ENCODE results near the gene GRIPAP1. TPM values are rescaled to one million over a fixed set of nuclear protein-coding genes. Genes with fewer than 3 reads are reported as not detected.

Gene GRIPAP1
- total RNA-seq, 1 donor from 2014 or later = 29.9 TPM

DNA sequence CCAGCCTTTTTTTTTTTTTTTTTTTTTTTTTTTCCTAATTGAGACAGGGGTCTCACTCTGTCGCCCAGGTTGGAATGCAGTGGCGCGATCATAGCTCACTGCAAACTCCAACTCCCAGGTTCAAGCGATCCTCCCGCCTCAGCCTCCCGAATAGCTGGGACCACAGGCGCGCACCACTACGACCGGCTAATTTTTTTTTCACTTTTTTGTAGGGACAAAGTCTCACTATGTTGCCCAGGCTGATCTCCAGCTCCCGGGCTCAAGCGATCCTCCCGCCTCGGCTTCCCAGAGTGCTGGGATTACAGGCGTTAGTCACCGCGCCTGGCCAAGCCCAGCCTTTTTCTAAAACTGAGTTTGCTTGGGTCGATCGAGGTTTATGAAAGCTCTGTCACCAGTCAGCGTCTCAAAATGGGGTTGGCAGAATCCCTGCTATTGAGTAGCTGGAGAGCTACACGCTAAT lies 43.4 kb downstream of the GRIPAP1 start:
- DNase-seq = no peak

GRCh38 chrX:48957827-48958634 lies 44.0 kb downstream of the GRIPAP1 start:
- peak; percentile 90 for DNase-seq

GRCh38 chrX:48957477-48957826 lies 44.6 kb downstream of the GRIPAP1 start, which contains the start of gene OTUD5:
Gene OTUD5, minus strand, starts transcription at chrX:48957607. Its CDS starts 37 bp downstream, at chrX:48957570.
- no peak for DNase-seq

- no peak for DNase-seq
Measured at GRCh38 chrX:48956728-48957414, 45.2 kb downstream of the GRIPAP1 start.

DNA sequence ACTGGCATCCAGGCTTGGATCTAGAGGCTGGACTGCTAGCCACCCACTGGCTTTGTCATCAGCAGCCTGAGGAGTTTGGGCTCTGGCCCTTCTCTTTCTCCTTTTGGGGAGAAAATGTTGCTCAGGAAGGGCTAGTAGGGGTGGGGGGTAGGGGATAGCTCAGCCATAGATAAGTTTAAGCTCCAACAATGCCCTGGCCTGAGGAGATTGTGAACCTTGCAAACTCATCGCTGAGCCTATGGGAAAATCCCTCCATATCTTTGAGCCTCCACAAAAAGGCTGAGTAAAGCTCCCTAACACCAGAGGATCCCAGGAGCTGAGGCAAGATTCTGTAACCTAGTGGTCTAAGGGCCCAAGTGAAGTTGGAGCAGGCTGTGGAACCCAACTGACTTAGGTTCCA lies 53.5 kb downstream of the GRIPAP1 start:
- no peak for DNase-seq

DNA sequence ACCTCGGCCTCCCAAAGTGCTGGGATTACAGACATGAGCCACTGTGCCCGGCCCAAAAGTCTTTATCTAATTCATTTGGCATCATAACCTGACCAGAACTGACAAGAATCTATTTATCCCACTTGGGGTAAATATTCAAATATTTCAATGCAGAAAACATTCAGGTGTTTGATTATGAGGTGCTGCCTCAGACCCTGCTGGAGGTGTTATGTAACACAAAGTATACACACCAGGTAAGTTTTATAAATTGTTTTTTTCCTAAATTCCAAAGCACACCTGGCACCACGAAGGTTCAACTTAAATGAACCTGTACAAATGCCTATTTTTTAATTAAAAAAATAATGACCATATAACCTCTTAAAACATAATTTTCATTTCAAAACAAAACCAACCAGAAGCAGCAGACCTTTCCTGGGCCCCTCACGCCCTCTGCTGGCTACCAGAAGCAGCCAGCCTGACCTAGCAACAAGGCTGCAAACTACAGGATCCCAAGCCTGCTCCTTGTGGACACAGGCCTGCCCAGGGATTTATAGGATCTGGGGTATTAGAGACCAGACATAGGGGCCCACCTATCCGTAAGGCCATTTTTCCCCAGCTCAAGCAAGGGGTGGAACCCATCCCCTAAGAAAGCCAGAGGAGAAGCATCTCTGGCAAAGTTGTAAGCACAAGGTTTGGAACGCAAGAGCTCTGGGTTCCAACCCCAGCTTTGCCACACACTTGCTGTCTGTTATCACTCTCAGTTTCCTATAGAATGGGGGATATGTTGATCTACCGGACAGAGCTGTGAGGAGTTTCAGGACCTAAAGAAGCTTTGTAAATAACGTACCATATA lies 56.3 kb downstream of the GRIPAP1 start:
- no peak for DNase-seq

- DNase-seq = no peak
Measured at GRCh38 chrX:48942895-48943294, 59.2 kb downstream of the GRIPAP1 start.

GRCh38 chrX:48940404-48940955 lies 61.6 kb downstream of the GRIPAP1 start:
- DNase-seq = no peak

DNA sequence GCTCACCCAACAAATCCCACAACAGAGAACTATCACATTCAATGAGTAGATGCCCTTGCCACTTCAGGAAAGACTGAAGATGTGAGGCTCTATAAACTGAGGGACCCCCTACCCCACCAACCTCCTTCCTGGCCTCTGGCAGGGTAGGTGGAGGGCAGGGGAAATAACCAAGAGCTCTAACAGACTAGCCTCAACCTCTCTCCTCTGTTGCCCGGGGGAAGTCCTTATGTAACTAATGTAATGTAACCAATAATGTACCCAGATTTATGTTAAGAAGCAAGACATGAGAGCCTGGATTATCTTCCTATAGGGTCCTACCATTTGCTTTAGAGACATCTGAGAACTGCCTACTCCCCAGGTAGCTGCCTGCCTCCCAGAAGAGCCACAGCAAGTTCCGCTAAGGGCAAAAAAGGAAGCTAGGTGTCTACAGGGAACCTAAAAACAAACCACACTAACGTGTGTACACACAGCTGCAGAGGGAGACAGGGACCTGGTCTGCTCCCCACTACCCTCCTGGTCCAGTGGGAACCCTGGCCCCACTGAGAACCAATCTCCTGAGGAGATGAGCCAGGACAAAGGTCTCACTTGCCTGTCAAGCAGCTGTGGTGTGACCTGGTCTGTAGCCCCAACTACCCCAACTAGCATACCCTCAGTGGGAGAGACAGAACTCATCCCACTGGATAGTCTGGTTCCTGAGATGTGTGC lies 62.4 kb downstream of the GRIPAP1 start:
- DNase-seq = no peak

GRCh38 chrX:48938721-48939425 lies 63.2 kb downstream of the GRIPAP1 start:
- DNase-seq = no peak

GRCh38 chrX:48937054-48937907 lies 64.8 kb downstream of the GRIPAP1 start:
- DNase-seq = no peak

GRCh38 chrX:48936429-48937053 lies 65.5 kb downstream of the GRIPAP1 start:
- DNase-seq = no peak

- DNase-seq = no peak
Measured at GRCh38 chrX:48935301-48935670, 66.8 kb downstream of the GRIPAP1 start.

DNA sequence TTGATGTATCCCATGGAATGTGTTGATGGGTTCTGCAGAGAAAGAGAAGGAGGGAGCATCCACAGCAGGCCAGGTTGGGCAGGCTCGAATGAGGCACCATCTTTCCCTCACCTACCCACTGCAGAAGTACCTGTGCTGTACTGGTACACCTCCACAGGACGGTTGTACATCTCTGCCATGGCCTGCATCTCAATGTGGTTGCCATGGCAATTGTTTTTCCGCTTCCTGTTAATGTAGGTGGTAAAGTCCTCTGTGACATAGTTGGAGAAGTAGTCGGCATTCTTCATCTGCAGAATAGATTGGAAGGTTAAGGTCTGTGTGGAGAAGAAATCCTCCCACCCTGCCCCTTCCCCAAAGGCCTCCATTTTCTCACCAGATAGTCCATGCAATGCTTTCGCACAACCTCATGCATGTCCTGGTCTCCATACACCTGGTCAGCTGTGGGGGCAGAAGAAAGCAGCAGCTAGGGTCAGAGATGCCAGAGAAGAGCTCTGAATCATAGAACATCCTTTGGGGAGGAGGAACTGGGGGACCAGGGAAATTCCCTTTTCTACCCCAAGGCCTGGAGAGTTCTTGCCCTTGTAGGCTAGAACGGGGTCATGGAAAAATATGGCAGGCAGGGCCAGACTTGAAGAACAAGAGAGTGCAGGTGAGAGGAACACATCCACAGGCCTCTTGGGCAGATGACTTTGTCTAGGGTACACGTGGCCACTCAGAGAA lies 67.3 kb downstream of the GRIPAP1 start:
- DNase-seq = no peak

DNA sequence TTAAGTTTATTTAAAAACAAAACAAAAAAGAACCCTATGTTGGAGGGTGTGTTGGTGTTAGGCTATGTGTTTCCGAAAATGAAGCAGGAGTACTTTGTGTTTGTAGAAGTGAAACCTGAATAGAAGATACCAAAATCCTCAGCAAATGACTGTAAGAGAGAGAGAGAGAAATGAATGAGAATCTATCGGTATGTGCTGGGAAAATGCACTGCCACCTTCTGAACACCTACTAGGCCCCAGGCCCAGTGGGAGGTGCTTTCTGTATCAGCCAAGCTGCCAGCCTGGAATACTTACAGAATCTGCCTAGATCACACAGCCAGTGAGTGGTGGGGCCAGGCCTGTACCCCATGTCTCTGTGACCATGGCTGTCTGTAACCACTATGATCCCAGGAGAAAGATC lies 68.3 kb downstream of the GRIPAP1 start:
- DNase-seq = no peak

DNA sequence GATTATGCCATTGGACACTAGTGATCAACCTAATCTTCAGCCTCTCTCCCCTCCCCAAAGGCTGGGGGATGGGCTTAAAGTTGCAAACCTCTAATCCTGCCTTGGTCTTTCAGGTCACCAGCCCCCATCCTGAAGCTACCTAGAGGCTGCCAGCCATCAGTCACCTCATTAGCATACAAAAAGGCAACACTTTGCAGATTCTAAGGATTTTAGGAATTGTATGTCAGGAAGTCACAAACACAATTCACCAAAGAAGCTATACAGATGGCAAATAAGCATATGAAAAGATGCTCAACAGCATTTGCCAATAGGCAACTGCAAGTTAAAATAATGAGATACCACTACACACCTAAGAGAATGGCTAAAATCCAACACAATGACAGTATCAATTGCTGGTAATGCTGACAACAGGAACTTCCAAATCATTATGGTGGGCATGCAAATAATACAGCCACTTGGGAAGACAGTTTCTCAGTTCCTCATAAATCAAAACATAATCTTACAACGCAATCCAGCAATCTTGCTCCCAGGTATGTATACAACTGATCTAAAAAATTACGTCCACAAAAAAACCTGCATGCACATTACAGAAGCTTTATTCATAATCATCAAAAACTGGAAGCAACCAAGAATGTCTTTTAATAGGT lies 74.2 kb downstream of the GRIPAP1 start:
- no peak for DNase-seq

GRCh38 chrX:48927123-48927522 lies 74.9 kb downstream of the GRIPAP1 start:
- DNase-seq = no peak

- no peak for DNase-seq
Measured at GRCh38 chrX:48924270-48924669, 77.8 kb downstream of the GRIPAP1 start.

- no peak for DNase-seq
Measured at GRCh38 chrX:48923771-48924170, 78.3 kb downstream of the GRIPAP1 start.

All from occipital lobe (tissue), 2 donors.